ENCODE data around the gene MAP1S. TPM values are rescaled to one million over a fixed set of nuclear protein-coding genes. Genes with fewer than 3 reads are reported as not detected.

The MAP1S gene
- total and polyA plus RNA-seq, 2 of the 13 experiments (the other 11 are each of a cell fraction or from before 2014, with no cell fraction given): 3.8 to 7.3 TPM

DNA sequence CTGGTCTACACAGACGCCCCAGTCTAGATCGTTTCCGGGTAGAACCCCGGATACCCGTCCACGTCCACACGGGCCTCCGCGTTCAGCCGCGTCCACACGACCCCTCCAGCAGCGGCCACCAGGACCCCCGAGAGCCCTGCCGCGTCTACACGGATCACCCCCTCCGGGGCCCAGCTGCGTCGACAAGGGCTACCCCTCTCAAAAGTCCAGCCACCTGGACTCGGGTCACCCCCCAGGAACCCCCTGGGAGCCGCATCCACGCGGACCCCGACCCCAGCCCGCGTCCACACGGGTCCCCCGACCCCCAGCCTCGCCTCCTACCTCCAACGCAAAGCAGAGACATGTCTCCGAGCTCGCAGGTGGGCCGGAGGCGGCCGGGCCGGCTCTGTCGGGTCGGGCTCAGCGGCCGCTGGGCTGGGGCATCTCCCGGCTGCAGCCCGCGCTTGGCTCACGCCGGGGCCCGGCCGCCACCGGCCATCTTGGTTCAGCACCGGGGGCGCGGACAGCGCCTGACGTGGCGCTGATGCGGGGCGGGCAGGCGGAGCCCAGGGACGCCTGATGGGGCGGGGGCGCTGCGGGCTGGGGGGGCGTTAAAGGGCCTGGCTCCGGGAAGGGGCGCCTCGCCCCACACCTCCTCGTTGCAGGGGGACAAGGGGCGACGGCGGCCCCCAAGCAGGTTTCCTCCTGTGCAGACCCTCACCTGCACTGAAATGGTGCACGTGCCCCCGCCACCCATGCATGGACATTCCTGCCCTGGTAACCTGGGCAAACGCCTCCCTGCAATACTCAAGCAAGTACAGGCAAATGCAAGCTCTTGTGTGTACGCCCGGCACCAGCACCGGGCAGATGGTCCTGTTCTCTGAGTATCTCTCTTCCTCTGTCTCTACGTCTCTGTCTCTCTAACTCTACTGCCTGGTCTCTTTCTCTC, 31.2 kb upstream of the MAP1S start, which contains the start of gene UNC13A (continued):
- TF ChIP-seq, protein P1, sequence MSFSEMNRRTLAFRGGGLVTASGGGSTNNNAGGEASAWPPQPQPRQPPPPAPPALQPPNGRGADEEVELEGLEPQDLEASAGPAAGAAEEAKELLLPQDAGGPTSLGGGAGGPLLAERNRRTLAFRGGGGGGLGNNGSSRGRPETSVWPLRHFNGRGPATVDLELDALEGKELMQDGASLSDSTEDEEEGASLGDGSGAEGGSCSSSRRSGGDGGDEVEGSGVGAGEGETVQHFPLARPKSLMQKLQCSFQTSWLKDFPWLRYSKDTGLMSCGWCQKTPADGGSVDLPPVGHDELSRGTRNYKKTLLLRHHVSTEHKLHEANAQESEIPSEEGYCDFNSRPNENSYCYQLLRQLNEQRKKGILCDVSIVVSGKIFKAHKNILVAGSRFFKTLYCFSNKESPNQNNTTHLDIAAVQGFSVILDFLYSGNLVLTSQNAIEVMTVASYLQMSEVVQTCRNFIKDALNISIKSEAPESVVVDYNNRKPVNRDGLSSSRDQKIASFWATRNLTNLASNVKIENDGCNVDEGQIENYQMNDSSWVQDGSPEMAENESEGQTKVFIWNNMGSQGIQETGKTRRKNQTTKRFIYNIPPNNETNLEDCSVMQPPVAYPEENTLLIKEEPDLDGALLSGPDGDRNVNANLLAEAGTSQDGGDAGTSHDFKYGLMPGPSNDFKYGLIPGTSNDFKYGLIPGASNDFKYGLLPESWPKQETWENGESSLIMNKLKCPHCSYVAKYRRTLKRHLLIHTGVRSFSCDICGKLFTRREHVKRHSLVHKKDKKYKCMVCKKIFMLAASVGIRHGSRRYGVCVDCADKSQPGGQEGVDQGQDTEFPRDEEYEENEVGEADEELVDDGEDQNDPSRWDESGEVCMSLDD (CRISPR knock-in tag; IDR thresholded peaks at IDR 0.05; ENCODE audit: borderline replicate concordance): no peak
- no peak for TF ChIP-seq TBP (CRISPR knock-in tag; IDR thresholded peaks at IDR 0.05)
- 0 out of 2 replicates have a peak, but pooled peaks have one; percentile 27 for TF ChIP-seq ZSCAN25 (CRISPR knock-in tag; IDR thresholded peaks at IDR 0.05)
- TF ChIP-seq ZNF326 (CRISPR knock-in tag; IDR thresholded peaks at IDR 0.05; ENCODE audit: borderline replicate concordance): no peak
- TF ChIP-seq PHF20 (CRISPR knock-in tag; IDR thresholded peaks at IDR 0.05): no peak
- TF ChIP-seq GABPB1 (CRISPR knock-in tag; IDR thresholded peaks at IDR 0.05): peak; percentile 57; the same call in 1 of the 2 replicates
- no peak for TF ChIP-seq ZNF124 (CRISPR knock-in tag; IDR thresholded peaks at IDR 0.05)
- TF ChIP-seq ZBTB38 (CRISPR knock-in tag; IDR thresholded peaks at IDR 0.05): no peak
- no peak for TF ChIP-seq RXRA (CRISPR knock-in tag; IDR thresholded peaks at IDR 0.05)
- TF ChIP-seq ZKSCAN1 (IDR thresholded peaks at IDR 0.05; ENCODE audit: low read length): no peak
- TF ChIP-seq ZBTB25 (CRISPR knock-in tag; IDR thresholded peaks at IDR 0.05): peak; percentile 68; the same call in 1 of the 2 replicates
- no peak for TF ChIP-seq TRAFD1 (CRISPR knock-in tag; IDR thresholded peaks at IDR 0.05; ENCODE audit: borderline replicate concordance)
- no peak for TF ChIP-seq NONO (IDR thresholded peaks at IDR 0.05)
- TF ChIP-seq NONO (CRISPR knock-in tag; conservative IDR thresholded peaks at IDR 0.05): no peak
- TF ChIP-seq GLI4 (CRISPR knock-in tag; IDR thresholded peaks at IDR 0.05; ENCODE audit: borderline replicate concordance): no peak
- TF ChIP-seq HNRNPK (IDR thresholded peaks at IDR 0.05; ENCODE audit: low read depth, low read length, poor library complexity, severe bottlenecking): no peak
- no peak for TF ChIP-seq ZNF737 (CRISPR knock-in tag; IDR thresholded peaks at IDR 0.05; ENCODE audit: borderline replicate concordance)
- TF ChIP-seq SIN3A (IDR thresholded peaks at IDR 0.05; ENCODE audit: borderline replicate concordance, low read depth, low read length): peak; percentile 50; the same call in 1 of the 2 replicates
- no peak for TF ChIP-seq ZNF547 (CRISPR knock-in tag; IDR thresholded peaks at IDR 0.05)
- TF ChIP-seq, protein P2, sequence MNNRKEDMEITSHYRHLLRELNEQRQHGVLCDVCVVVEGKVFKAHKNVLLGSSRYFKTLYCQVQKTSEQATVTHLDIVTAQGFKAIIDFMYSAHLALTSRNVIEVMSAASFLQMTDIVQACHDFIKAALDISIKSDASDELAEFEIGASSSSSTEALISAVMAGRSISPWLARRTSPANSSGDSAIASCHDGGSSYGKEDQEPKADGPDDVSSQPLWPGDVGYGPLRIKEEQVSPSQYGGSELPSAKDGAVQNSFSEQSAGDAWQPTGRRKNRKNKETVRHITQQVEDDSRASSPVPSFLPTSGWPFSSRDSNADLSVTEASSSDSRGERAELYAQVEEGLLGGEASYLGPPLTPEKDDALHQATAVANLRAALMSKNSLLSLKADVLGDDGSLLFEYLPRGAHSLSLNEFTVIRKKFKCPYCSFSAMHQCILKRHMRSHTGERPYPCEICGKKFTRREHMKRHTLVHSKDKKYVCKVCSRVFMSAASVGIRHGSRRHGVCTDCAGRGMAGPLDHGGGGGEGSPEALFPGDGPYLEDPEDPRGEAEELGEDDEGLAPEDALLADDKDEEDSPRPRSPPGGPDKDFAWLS (CRISPR knock-in tag; IDR thresholded peaks at IDR 0.05; ENCODE audit: borderline replicate concordance): no peak
- TF ChIP-seq ZNF766 (CRISPR knock-in tag; IDR thresholded peaks at IDR 0.05; ENCODE audit: borderline replicate concordance): 0 out of 2 replicates have a peak, but pooled peaks have one; percentile 41
- TF ChIP-seq ASH2L (IDR thresholded peaks at IDR 0.05; ENCODE audit: insufficient read length, low read depth, low read length): no peak
